GM18520 (cell line): Measurements from ENCODE around the gene ZNF689.

ENCODE experiments used
- ATAC-seq: cut with Tn5 transposase; IDR thresholded peaks from one replicate; pipeline ENCODE4 v1.9.1; 2021; ENCODE audit not compliant: unreplicated experiment

ZNF689 gene

DNA sequence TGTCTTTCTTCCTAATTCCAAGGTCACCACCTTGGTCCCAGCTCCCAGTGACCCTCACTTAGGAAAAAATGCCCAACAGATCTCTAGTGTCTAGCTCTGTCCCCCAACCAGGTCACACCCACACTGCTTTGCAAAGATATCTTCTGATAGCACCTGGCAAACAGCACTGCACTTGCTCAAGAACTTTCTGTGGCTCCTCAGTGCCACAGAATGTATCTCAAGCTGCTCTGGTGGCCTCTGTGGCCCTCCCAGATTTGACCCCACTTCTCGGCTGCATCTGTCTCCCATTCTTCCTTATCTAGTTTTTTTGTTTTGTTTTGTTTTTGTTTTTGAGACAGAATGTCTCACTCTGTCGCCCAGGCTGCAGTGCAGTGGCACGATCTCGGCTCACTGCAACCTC, 43.7 kb downstream of the ZNF689 start:
- no peak for ATAC-seq

DNA sequence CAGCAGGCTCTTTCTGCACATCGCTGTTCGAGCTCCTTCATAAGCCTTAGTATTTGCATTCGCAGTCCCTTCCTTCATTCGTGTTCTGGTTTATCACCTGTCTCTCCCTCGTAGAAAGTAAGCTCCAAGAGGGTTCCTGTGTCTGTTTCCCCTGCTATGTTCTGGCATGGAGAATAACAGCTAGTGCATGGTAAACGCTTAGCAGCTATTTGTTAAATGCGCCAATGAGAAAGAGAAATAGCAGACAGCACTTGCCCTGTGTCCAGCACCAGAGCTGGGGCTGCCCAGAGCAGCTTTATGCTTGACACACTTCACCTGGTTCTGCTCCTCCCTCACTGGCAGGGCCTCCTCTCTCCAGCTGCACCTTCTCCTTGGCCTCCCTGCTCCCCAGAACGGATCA, 44.2 kb downstream of the ZNF689 start:
- ATAC-seq = no peak

DNA sequence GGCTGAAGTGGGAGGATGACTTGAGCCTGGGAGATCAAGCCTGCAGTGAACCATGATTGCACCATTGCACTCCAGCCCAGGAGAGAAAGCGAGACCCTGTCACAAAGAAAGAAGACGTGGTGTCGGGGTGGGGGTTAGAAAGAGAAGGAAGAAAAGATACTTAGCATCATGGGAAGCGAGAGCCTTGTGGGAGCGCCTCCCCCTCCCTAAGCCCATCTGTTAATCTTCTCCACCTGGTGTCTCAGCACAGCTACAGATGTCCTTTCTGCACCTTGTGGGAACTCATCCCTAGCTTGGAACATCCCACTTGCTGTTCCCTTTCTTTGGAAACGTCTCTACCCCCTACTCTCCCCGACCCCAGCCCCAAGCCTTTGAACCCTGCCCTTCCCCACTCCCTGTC, 44.7 kb downstream of the ZNF689 start:
- no peak for ATAC-seq

DNA sequence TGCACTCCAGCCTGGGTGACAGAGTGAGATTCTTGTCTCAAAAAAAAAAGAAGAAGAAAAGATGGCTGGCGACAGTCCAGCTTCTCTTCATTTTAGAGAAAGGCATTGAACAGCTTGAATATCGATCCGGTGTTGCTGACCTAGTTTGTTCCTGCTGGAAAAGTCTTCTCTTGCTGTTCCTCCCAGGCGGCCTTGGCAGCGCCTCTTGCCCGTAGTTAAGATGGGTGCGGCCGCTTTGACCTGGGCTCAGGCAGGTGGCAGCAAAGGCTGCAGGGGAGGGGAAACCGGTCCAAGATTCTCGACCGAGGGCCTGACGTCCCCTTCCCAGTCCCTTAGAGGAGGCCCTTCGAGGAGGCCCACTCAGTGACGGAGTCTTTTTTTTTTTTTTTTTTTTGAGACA, 48.2 kb downstream of the ZNF689 start:
- no peak for ATAC-seq

DNA sequence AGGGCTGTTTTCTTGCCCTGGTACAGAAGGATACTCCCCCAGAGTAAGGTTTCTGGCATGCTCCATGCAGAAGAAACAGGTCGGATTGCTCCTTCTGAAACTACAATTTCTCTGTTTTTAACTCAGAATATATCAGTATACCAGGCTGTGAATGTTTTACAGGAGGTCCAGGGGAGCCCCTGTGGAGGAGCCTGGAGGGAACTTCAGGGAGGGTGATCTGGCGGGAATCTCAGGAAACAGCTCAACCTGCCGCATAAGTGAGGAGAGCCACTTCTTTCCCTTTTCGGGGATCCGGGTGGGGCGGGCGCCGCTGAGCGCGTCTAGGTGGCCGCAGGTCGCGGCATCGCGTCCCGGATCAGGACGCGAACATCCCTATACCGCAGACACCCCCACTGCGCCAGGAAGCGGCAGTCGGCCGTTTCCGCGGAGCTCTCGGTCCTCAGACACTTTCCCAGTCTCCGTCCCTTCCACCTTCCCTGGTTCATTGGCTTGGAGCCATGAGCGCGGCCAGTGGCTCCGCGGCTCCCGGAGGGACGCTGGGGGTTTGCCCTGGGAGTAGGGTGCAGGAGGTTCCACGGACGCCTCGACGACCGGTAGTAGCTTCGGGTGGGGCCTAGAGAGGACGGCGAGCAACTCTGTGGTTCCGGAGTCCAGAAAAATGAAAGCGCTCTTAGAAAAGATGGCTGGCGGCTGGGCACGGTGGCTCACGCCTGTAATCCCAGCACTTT, 48.9 kb downstream of the ZNF689 start:
- ATAC-seq = no peak

DNA sequence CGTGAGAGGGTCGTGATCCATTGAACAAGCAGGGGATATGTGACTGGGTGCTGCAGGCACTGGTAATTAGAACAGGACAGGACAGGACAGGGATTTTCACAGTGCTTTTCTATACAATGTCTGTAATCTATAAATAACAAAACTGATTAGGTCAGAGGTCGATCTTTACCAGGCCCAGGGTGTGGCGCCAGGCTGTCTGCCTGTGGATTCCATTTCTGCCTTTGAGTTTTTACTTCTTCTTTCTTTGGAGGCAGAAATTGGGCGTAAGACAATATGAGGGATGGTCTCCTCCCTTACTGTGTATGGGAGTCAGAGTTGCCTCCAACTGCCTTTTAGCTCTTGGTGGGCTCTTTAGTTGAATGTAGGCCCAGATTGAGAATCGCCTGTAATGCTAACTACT, 50.5 kb downstream of the ZNF689 start:
- ATAC-seq = no peak

DNA sequence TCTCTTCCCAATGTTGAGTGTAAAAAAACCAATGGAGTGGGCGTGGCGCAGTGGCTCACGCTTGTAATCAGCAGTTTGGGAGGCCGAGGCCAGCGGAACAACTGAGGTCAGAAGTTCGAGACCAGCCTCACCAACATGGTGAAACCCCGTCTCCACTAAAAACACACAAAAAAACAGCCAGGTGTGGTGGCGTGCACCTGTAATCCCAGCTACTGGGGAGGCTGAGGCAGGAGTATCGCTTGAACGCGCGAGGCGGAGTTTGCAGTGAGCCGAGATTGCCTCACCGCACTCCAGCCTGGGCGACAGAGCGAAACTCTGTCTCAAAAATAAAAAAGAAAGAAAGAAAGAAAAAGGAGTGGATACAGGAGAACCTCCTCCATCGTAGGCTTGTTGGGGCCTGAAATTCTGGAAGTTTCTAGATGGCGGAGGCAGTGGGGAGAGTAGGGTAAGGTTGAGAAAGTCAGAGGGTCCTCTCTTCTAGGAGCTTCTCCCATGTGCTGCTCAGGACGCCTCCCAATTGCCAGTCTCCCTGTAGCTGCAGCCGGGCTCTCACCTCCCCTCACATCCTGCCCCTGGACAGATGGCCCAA, 51.3 kb downstream of the ZNF689 start:
- ATAC-seq = no peak

DNA sequence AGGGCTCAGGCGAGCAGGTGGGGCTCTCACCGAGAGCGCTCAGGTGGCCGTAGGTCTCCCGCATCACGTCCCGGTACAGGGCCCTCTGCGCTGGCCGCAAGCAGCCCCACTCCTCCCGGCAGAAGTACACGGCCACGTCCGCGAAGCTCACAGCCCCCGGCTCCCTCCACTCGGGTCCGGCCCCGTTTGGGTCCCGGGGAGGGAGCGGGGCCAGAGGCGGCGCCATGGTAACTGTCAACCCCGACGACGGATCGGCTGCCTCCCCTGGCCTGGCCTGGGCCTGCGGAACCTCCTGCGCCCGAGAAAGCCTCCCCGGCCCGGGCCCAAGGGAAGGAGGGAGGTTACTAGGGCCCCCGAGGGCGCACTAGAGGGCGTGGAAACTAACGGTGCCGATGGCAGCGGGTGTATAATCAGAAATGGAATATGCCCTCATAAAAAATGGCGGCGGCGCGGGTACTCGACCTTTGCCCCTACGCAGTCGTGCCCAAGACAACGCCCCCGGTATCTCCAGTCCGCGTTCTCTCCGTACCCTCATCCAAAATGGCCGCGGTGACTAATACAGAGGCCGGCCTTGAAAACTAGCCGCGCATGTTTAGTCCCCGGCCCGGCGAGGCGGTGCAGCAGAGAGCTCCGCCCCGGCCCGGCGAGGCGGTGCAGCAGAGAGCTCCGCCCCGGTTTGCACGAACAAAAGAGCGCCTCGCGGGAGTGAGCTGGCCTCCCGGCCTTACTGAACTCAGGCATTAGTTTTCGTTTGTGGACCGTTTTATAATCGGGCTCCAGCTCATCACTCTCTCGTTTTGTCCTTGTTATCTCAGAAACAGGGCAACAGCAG, 52.0 kb downstream of the ZNF689 start, which contains the start of gene ZNF764:
ZNF764 (minus strand) TSS at position 418 of the 832 bp plus-strand sequence; CDS start at position 226, 192 bp downstream.
- peak; percentile 81 for ATAC-seq

DNA sequence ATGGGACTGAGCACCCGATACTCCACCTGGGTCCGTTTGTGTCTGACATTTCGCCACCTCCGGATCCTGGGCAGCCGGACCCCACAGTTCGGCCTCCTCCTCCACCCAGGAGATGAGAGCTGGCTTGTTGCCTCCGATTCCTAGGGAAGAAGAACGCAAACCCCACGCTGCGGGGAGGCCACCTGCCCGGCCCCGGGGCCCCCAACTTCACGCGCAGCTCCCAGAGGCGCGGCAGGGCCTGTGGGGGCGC, 52.6 kb downstream of the ZNF689 start:
- ATAC-seq = no peak

DNA sequence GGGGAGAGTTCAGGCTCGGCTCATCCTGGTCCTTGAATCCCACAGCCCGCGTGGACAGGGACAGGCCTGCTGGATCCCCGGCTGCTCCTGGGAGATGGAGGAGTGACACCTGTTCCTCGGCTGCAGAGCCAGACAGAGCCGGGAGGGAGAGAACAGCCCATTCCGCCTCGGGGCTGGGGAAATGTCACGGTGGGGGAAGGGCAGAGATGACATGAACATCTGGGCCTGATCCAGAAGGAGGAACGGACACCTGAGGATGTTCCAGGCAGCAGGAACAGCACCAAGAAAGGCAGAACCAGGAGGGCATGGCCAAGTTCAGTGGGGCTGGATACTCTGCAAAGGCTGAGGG, 54.1 kb downstream of the ZNF689 start:
- no peak for ATAC-seq

DNA sequence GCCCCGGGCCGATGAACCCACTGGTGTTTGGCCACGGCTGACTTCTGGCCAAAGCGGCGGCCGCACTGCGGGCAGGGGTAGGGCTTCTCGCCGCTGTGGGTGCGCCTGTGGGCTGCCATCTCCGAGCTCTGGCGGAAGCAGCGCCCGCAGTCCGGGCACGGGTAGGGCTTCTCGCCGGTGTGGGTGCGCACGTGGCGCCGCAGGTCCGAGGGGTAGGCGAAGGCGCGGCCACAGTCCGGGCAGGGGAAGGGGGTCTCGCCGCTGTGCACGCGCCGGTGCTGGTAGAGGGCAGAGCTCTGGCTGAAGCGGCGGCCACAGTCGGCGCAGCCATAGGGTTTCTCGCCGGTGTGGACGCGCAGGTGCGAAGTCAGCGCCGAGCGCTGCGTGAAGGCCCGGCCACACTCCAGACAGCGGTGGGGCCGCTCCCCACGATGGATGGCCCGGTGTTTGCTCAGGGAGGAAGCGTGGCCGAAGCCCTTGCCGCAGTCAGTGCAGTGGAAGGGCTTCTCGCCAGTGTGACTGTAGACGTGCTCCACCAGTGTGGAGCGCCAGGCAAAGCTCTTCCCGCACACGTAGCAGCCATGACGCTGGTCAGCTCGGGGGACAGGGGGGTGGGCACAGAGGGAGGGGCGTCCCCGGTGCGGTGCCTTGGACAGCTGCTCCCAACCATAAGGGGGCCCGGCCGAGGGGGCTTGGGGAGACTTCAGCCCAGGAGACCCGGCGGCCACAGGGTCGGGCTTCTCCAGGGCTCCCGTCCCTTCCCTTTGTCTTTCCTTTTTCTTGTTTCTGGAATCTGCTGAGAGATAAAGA, 54.7 kb downstream of the ZNF689 start:
- no peak for ATAC-seq

DNA sequence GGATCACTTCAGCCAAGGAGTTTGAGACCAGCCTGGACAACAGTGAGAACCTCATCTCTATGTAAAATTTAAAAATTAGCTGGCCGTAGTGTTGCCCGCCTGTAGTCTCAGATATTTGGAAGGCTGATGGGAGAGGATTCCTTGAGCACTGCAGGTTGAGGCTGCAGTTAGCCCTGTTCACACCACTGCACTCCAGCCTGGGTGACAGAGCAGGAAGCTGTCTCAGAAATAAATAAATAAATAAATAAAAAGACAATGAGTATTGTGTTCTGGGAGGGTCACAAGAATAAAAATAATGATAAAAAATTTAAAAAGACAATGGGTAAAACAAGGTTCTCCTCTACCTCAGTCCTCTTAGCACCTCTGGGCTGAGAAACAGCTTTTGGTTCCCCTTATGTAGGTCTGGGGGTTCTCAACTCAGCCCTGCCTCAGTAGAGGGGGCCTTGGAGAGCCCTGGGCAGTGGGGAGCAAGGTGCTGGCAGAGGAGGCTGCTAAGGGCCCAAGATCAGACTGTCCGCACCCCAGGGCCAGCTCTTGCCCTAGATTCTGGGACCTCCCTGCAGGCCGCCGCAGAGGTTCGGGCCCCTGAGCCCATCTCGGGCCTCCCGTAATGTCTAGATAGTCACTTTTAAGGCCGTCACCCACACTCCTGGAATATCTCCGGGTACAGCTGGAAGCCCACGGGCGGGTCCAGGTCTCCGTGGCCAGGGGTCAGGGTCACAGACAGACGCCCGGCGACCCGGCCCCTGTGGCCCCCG, 55.5 kb downstream of the ZNF689 start:
- no peak for ATAC-seq

DNA sequence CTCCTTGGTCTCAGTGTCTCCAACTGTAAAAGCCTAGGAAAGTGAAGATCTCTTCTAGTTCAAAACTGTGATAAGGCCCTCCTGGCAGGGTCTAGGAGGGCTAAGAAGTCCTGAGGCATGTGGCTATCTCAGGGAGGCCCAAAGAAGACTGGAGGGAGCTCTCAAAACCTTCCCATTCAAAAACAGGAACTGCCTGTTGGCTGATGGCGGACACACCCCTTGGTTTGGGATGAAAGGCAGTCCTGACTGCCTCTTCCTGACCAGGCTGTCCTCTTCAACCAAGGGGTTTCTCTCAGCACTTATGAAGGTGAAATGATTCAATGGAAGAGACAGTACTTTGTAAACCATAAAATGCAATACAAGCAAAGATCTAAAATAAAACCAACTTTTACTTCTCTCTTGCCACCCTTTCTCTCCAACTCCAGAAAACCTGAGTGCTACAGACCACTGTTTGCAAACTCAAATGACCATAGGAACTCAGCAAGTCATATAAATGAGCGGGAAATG, 56.7 kb downstream of the ZNF689 start:
- no peak for ATAC-seq

DNA sequence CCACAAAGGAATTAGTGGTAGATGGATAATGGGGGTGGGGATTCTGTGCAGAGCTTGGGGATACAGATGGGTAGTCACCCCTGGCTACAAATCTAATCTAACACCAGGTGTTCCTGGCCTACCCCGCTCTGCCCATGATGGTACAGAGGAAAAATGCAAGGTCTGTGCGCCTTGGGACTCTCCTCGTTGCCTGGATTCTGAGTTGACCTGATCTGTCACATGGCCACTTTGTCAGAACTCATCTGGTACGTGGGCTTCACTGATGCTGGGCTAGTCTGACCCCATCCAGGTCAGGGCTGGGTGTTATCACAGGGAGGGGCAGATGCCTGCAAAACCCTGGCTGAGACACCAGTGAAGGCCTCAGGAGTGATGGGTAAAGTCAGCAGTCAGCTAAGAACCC, 57.2 kb downstream of the ZNF689 start:
- no peak for ATAC-seq
